GM12878 (cell line): ENCODE data around the gene JMJD4. TPM values are rescaled to one million over a fixed set of nuclear protein-coding genes. Genes with fewer than 3 reads are reported as not detected.

Experiments used
- E4F1 ChIP-seq: fragments of 450-650 bp; IDR thresholded peaks from 2 replicates; pipeline ENCODE4 v1.6.1; 2018; ENCODE audit warnings: borderline replicate concordance, mild to moderate bottlenecking; ENCODE audit not compliant: partially characterized antibody
- ELK1 ChIP-seq: IDR thresholded peaks from 2 replicates; pipeline ENCODE4 v1.6.1; 2012; ENCODE audit warnings: low read depth, low read length, improper control_type of control experiment
- IKZF2 ChIP-seq, 2 experiments: fragments of 450-650 bp; IDR thresholded peaks; 2 replicates each; pipeline ENCODE4 v1.6.1; 2017; ENCODE audit warnings: mild to moderate bottlenecking in 2 of 2, moderate library complexity in 2 of 2
- KAT2A ChIP-seq: conservative IDR thresholded peaks from 2 replicates; pipeline ENCODE4 v1.6.1; 2011; ENCODE audit warnings: low read depth, low read length; ENCODE audit not compliant: control insufficient read depth
- NFIC ChIP-seq: IDR thresholded peaks from 2 replicates; pipeline ENCODE4 v1.6.1; 2012; ENCODE audit warnings: low read depth, mild to moderate bottlenecking, inconsistent platforms, low read length, moderate library complexity
- NFYA ChIP-seq: IDR thresholded peaks from 2 replicates; pipeline ENCODE4 v1.6.1; 2011; ENCODE audit warnings: low read depth, mild to moderate bottlenecking, low read length, improper control_type of control experiment, borderline replicate concordance
- PAX8 ChIP-seq: fragments of 450-650 bp; IDR thresholded peaks from 2 replicates; pipeline ENCODE4 v1.6.1; 2017; ENCODE audit warnings: mild to moderate bottlenecking, moderate library complexity
- RAD21 ChIP-seq: IDR thresholded peaks from 2 replicates; pipeline ENCODE4 v1.6.1; 2011; ENCODE audit warnings: mild to moderate bottlenecking, low read depth, low read length, moderate library complexity; ENCODE audit not compliant: insufficient read depth
- RB1 ChIP-seq: fragments of 450-650 bp; formaldehyde crosslinking; IDR thresholded peaks from 2 replicates; pipeline ENCODE4 v1.6.1; 2017; ENCODE audit warnings: mild to moderate bottlenecking, borderline replicate concordance
- RELA ChIP-seq: fragments of 450-650 bp; IDR thresholded peaks from 2 replicates; pipeline ENCODE4 v1.8.0; 2014; ENCODE audit warnings: borderline replicate concordance; ENCODE audit not compliant: partially characterized antibody
- REST ChIP-seq: IDR thresholded peaks from 2 replicates; pipeline ENCODE4 v1.6.1; 2012; ENCODE audit warnings: mild to moderate bottlenecking, low read depth, low read length
- SREBF1 ChIP-seq: IDR thresholded peaks from 2 replicates; pipeline ENCODE4 v1.6.1; 2012; ENCODE audit warnings: mild to moderate bottlenecking, low read length
- YY1 ChIP-seq: IDR thresholded peaks from 2 replicates; pipeline ENCODE4 v1.6.1; 2011; ENCODE audit warnings: low read depth, mild to moderate bottlenecking, low read length
- ZBTB4 ChIP-seq: fragments of 450-650 bp; formaldehyde crosslinking; IDR thresholded peaks from 2 replicates; pipeline ENCODE4 v1.4.0; 2022; ENCODE audit warnings: mild to moderate bottlenecking, moderate library complexity
- ZNF687 ChIP-seq: fragments of 450-650 bp; IDR thresholded peaks from 2 replicates; pipeline ENCODE4 v1.6.1; 2017; ENCODE audit warnings: mild to moderate bottlenecking, moderate library complexity
- polyA plus RNA-seq, 11 experiments: library from polyadenylated mRNA; depleted of rRNA in 4 of 11; unstranded in 6 of 11; stranded (reverse) in 5 of 11; fragments of >200 nt; fragmentation: Nextera tagmentation in 4 of 11; fragmentation: Illumina TruSeq in 1 of 11; extraction: Ambion mirVana in 4 of 11; extraction: Trizol in 1 of 11; gene quantifications; 1 replicate in 1 of 11; 2 replicates in 10 of 11; pipeline versions ENCODE4 v1.2.1 to v1.2.3, GENCODE V29; 2011 to 2016; ENCODE audit warnings: inconsistent platforms in 2 of 11, missing spikeins in 2 of 11, low read depth in 1 of 11
- total RNA-seq, 4 experiments: library from RNA; depleted of rRNA in 3 of 4; stranded (reverse); fragments of >200 nt in 3 of 4; fragmentation: Illumina TruSeq in 1 of 4; extraction: Trizol in 1 of 4; gene quantifications; 2 replicates each; pipeline versions ENCODE4 v1.2.1 to v1.2.3, GENCODE V29; 2013 to 2021

The JMJD4 gene
- total and polyA plus RNA-seq, 10 of the 15 experiments (the other 5 are each of a cell fraction or from before 2014, with no cell fraction given), result 0.89 to 38.3 (median 18.4) TPM

- no peak for TF ChIP-seq E4F1
- TF ChIP-seq YY1, result peak; percentile 66
- TF ChIP-seq RAD21, result peak; percentile 85
- TF ChIP-seq RELA, result no peak
- no peak for TF ChIP-seq REST
- no peak for TF ChIP-seq IKZF2 (IDR thresholded peaks at IDR 0.05)
- TF ChIP-seq RB1, result no peak
- no peak for TF ChIP-seq ZNF687
- no peak for TF ChIP-seq NFYA
- no peak for TF ChIP-seq SREBF1
- no peak for TF ChIP-seq PAX8
- TF ChIP-seq NFIC, result no peak
- no peak for TF ChIP-seq ZBTB4 (CRISPR knock-in tag)
- TF ChIP-seq KAT2A, result no peak
- no peak for TF ChIP-seq ELK1
Observed at GRCh38 chr1:227762231-227762911, 27.3 kb upstream of the JMJD4 start (continued).
